Activated T-cell treated with anti-CD3 and anti-CD28 coated beads, Interleukin-2, amount 50 U/mL, for 48 hours (primary cell): ENCODE data around the gene ZNF280A.
"Not testable (repeated sequence)": the region's sequence is repeated elsewhere in the genome, so short reads cannot be mapped to it uniquely, and the experiment has no call there.

Experiments
- DNase-seq, 2 experiments: peaks; one replicate each; pipeline ENCODE4 v3.0.0-alpha.2; 2020

Gene ZNF280A

DNA sequence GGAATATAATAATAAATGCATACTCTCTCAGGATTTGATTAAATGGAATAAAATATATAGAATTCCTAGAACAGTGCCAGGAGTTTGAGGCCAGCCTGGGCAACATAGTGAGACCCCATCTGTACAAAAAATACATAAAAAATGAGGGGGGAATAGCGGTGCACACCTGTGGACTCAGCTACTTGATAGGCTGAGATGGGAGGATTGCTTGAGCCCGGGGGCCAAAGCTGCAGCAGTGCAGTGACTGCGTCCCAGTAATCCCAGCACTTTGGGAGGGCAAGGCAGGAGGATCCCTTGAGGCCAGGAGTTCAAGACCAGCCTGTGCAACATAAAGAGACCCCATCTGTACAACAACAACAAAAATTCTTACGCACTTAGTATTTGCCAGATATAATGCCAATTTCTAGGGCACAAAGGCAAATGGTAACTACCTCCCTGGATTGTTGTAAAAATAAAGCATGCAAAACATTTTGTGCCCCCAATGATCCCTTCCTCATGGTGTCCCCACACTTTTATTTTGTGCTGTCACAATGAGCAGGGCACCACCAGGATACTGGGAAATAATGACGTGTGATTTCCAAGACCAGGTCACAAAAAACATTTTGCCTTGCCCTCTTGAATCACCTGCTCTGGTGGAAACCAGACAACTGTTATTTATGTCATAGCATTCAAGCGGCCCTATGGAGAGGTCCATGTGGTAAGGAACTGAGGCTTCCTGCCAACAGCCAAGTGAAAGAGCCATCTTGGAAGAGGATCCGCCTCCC lies 18.3 kb upstream of the ZNF280A start:
- no peak for DNase-seq

DNA sequence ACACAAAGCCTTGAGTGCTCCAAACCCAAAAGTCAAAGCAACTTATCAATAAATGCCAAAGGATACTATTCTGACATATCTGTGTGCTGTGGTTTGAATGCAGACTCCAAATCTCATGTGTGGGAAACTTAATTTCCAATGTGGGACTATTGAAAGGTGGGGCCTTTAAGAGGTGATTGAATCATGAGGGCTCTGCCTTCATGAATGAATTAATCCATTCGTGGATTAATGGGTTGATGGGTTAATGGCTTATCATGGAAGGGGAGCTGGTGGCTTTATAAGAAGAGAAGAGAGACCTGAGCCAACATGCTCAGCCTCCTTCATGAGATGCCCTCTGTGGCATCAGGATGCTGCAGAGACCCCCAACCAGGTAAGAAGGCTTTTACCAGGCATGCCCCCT lies 16.8 kb upstream of the ZNF280A start:
- DNase-seq = no peak

DNA sequence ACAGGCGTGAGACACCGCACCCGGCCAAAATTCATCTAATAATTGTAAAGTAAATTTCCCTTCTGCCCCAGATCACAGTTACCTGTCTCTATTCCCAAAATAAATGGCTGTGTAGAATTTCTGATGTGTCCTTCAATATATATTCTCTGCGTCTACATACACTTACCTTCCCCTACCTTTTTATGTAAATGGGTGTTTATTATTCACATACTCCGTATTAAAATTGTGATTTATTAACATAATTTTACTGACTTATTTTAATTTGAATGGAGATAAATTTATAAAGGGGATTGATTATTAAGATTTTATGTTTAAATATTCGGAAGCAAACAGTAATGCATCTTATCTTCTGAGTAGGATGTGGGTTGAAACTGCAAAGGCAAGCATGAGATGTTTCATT lies 16.4 kb upstream of the ZNF280A start:
- DNase-seq = no peak

DNA sequence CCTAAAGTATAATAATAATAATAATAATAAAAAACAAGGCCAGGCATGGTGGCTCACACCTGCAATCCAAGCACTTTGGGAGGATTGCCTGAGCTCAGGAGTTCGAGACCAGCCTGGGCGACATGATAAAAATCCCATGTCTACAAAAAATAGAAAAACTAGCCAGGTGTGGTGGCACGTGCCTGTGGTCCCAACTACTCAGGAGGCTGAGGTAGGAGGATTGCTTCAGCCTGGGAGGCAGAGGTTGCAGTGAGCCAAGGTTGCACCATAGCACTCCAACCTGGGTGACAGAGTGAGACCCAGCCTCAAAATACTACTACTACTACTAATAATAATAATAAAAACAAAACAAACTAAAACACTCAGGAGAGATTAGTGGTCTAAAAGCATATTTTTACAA lies 15.6 kb upstream of the ZNF280A start:
- no peak for DNase-seq

DNA sequence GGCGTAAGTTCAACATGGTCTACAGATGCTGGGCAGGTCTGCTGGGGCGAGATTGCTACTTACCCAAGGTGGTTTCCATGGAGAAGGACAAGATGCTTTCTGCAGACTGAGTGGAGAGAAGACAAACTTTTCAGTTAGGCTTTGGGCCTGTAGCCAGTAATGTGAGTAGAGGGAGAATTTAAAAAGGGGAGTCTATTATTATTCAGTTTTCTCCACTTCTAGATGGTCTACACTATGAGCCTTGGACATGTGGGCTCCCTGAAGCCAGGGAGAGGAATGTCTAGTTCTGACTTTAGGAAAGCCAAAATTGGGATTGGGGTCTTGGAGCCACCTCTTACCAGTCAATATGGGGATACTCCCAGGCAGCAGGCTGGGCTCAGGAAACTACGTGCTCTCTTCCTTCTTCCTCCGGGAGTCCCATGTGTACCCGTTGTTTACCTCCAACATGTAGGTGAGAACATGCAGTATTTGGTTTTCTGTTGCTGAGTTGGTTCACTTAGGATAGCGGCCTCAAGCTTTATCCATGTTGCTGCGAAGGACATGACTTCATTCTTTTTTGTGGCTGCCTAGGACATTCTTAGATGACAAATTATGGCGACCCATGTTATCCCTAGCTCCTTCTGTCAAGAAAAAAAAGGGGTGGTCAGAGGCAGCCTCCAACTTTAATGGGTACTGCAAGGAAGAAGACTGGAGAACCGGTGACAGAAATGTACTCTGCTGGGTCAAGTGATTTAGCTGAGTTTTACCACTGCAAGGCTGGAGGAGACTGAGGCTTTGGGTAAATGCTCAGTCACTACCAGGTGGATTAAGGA lies 14.7 kb upstream of the ZNF280A start:
- DNase-seq = no peak

DNA sequence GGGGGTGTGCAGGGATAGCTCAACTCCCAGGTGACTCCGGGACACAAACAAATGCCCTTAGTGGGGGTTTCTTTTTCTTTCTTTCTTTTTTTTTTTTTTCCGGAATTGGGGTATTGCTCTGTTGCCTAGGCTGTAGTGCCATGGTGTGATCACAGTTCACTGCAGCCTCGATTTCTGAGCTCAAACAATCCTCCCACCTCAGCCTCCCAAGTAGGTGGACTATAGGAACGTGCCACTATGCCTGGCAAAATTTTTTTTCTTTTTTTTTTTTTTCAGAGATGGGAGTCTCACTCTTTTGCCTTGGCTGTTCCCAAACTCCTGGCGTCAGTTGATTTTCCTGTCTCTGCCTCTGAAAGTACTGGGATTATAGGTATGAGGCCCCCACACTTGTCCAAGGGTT lies 13.8 kb upstream of the ZNF280A start:
- no peak for DNase-seq

DNA sequence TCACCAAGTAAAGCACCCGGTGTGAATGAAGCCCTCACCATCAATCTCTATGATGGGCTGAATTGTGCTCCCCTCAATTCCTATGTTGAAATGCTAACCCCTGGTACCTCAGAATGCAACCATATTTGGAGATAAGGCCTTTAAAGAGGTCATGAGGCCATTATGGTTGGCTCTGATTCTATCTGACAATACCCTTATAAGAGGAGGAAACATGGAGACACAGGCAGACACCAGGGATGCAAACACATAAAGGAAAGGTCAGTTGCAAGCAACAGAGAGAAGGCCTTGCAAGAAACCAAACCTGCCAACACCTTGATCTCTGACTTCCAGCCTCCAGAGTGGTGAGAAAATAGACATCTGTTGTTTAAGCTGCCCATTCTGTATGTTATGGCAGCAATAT lies 13.3 kb upstream of the ZNF280A start:
- no peak for DNase-seq

DNA sequence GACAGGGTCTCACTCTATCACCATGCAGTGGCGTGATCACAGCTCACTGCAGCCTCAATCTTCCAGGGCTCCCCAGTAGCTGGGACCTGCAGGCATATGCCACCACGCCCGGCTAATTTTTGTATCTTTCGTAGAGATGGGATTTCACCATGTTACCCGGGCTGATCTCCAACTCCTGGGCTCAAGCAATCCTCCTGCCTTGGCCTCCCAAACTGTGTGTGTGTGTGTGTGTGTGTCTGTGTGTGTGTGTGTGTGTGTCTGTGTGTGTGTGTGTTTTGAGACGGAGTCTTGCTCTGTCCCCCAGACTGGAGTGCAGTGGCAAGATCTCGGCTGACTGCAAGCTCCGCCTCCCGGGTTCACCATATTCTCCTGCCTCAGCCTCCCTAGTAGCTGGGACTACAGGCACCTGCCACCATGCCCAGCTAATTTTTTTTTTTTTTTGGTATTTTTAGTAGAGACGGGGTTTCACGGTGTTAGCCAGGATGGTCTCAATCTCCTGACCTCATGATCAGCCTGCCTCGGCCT lies 12.5 kb upstream of the ZNF280A start:
- DNase-seq = not testable (repeated sequence)

DNA sequence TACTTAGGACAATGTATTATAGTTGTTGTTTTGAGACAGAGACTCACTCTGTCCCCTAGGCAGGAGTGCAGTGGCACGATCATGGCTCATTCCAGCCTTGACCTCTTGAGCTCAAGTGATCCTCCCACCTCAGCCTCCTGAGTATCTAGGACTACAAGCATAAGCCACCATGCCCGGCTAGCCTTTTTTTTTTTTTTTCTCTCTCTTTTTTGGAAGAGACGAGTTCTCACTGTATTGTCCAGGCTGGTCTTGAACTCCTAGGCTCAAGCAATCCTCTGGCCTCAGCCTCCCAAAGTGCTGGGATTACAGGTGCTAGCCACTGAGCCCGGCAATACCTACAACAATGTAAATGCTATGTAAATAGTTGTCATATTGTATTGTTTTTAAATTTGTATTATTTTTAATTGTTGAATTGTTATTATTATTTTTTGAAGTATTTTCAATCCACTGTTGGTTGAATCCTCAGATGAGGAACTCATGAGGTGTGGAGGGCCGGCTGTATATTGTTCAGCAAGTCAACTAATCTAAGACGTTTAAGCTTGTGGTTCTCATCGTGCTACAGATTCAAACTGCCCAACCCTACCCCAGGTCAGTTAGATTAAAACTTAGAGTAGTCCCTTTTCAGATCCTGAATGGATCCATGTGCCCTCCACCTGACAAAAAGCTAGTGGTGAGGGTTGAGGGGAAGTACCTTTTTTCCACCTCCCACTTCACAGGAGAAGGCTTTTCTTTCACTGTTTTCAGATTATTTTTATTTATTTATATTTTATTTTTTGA lies 11.9 kb upstream of the ZNF280A start:
- DNase-seq = no peak

DNA sequence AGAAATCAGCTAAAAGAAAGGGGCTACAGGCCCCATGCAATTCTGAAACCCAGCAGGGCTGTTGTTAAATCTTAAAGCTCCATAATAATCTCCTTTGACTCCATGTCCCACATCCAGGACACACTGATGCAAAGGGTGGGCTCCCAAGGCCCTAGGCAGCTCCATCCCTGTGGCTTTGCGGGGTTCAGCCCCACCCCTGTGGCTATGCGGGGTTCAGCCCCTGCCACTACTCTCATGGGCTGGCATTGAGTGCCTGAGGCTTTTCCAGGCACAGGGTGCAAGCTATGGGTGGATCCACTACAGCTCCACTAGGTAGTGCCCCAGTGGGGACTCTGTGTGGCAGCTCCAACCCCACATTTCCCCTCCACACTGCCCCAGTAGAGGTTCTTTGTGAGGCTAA lies 8.7 kb upstream of the ZNF280A start:
- DNase-seq = no peak

DNA sequence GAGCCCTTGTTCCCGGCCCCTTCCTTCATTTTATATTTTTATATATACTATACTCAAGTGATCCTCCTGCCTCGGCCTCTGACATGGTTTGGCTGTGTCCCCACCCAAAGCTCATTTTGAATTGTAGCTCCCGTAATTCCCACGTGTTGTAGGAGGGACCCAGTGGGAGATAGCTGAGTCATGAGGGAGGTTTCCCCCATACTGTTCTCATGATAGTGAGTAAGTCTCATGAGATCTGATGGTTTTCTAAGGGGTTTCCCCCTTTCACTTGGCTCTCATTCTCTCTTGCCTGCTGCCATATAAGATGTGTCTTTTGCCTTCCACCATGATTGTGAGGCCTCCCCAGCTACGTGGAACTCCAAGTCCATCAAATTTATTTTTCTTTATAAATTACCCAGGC lies 7.2 kb upstream of the ZNF280A start:
- DNase-seq = no peak

DNA sequence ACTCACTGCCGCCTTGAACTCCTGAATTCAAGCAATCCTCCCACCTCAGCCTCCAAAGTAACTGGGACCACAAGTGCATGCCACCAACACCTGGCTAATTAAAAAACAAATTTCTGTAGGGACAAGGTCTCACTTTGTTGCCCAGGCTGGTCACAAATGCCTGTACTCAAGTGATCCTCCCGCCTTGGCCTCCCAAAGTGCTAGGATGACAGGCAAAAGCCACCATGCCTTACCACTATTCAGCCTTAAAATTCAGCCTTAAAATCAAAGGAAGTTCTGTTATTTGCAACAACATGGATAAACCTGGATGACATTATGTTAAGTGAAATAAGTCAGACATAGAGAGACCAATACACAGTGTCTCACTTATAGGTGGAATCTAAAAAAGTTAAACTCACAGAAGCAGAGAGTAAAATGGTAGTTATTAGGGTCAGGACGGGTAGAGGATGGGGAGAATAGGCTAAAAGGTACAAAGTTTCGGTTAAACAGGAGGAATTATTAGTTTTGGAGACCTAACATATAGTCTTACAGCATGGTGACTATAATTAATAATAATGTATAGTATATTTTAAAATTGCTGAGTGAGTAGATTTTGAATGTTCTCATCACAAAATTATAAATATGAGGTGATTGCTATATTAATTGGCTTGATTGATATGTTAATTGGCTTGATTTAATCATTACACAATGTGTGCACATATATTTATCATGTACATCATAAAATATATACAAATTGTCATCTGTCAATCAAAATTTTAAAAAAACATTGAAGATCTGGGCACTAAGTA lies 6.2 kb upstream of the ZNF280A start:
- no peak for DNase-seq

DNA sequence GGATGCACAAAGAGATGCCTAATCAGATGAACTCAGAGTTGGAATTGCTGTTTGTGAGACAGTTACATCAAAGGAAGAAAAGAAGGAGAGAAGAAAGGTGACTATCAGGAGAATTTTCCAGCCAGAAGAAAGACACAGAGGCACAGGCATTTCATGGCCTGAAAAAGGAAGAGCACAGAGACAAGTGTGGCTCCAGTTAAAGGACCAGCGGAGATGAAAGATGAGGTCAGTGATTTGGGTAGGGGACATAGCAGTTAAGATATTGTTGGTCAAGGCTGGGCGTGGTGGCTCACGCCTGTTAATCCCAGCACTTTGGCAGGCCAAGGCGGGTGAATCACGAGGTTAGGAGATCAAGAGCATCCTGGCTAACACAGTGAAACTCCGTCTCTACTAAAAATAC lies 3.4 kb upstream of the ZNF280A start:
- no peak for DNase-seq

DNA sequence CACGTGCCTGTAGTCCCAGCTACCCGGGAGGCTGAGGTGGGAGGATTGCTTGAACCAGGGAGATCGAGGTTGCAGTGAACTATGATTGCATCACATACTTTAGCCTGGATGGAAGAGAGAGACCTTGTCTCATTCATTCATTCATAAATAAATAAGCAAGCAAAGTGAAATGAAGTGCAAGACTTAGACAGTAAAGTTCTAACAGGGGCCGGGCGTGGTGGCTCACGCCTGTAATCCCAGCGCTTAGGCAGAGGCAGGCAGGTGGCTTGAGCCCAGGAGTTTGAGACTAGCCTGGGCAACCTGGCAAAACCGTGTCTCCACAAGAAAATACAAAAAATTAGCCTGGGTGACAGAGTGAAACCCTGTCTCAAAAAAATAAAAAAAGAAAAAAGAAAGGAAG lies 1.6 kb upstream of the ZNF280A start:
- DNase-seq = no peak

DNA sequence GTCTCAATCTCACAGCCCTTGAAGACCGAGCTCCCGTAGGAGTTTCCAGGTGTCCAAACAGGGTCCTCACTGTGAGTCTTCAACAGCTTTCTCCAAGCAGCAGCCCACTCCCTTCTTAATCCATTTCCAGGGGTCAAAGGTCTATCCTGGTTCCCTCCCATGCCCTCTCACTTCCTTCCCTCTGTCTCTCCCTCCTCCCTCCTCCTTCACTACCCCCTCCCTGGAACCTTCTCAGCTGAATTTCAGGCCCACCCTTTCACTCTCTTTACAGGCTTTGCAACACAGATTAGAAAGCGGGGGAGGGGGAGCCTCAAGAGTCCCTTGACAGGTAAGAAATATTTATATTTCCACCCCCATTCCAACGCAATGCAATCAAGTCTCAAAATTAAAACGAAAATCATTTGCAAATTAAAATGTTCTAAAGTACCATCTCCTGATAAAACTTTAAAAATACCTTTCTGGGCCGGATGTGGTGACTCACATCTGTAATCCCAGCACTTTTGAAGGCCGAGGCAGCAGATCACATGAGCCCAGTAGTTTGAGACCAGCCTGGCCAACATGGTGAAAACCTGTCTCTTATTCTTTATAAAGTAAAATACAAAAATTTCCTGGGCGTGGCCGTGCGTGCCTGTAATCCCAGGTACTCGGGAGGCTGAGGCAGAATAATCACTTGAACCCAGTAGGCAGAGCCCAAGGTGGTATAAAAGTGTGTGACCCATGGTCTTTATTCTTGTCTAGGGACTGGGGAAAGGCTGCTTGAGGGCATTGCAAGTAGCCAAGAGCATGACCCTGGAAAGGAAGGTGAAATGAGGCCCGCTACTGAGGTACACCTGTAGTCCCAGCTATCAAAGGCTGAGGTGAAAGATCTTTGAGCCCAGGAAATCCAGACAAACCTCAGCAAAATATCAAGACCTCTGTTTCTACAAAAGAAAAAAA lies 865 bp upstream of the ZNF280A start:
- no peak for DNase-seq

DNA sequence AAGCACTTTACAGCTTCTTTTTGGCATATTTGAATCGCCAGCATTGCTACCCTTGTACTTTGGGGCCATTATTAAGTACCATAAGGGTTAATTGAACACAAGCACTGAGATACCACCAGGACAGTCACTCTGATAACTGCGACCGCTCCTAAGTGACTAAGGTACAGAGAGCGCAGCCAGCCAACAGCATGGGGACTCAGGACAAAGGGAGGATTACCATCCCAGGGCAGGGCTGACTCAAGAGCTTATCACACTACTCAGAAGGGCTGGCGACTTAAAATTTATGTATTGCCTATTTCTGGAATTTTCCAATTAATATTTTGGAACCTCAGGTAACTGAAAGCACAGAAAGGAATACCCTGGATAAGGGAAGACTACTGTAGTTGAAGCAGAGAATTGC lies 479 bp downstream of the ZNF280A start:
- no peak for DNase-seq

DNA sequence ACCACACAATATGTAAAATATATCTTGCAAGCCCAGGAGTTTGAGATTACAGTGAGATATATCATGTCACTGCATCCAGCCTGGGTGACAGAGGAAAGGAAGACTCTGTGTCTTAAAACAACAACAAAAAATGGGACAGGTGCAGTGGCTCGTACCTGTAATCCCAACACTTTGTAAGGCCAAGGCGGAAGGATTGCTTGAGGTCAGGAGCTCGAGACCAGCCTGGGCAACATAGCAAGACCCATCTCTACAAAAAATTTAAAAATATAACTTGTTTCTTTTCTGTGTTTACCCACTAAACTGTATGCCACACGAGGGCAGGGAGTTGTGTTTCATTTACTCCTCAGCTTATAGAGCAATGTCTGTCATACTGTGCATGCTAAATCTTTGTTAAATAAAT lies 3.1 kb downstream of the ZNF280A start:
- no peak for DNase-seq

DNA sequence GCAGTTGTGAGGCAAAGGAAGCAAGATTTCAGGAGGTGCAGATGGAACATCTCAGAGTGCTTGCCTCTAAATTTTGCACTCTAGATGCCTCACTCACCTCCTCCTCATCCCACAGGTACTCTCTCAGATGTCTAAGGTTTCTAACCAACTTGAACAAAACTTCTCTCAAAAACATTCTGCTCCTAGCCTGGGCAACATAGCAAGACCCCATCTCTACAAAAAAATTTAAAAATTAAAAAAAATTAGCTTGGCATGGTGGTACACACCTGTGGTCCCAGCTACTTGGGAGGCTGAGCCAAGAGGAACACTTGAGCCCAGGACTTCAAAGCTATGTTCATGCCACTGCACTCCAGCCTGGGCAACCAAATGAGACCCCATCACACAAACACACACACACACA lies 4.2 kb downstream of the ZNF280A start:
- no peak for DNase-seq

DNA sequence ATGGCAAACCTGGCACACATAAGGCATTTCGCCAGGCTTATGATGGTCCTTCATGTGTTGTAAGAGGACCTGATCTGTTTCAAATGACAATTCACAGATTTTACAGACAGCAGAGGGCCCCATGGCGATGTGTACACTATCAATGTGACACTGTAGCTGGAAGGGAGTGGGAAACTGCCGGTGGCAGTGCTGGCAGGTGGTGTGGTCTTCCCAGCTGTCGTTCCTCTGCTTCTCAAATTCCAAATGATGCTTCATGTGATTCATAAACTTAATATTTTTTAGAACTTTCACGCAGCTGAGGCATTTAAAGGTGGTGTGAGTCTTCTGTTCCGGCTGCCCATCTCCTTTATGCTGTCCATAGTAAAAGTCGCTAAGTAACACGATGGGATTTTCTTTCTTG lies 5.6 kb downstream of the ZNF280A start:
- DNase-seq = not testable (repeated sequence)

DNA sequence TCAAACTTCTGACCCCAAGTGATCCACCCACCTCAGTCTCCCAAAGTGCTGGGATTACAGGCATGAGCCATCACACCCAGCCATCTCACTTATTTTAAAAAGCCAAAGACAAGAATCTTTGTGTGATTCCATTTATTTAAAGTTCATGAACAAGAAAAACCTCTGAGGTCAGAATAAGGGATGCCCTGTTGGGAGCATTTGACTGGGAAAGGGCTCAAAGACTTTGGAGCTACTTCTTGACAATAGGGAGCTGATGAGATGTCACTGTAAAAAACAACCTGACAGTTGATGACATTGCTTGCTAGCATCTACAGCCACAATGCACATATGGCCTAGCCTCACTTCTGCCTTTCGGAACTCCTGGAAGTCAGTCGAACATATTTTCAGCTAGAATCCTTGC lies 6.5 kb downstream of the ZNF280A start:
- DNase-seq = no peak

DNA sequence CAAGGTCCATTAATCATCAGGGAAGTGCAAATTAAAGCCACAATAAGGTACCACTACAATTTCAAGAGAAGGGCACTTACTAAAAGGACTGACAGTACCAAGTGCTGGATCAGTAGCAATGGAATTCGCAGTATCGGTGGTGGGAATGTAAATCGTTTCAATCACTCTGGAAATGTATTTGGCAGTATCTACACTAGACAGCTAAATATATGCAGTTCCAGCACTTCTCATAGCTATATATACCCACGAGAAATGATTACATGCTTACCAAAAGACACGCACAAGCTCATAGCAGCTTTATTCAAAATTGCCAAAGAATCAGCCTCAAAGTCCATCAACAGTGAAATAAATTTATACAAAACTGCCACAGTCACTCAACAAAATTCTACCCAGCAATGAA lies 7.1 kb downstream of the ZNF280A start:
- no peak for DNase-seq

DNA sequence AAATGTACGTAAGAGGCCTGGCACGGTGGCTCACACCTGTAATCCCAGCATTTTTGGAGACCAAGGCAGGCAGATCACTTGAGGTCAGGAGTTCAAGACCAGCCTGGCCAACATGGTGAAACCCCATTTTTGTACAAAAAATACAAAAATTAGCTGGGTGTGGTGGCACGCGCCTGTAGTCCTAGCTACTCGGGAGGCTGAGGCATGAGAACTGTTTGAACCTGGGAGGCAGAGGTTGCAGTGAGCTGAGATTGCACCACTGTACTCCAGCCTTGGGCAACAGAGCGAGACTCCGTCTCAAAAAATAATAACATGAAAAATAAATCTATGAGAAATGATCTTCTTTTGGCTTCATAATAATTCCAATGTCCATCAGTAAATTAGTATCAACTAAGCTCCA lies 9.2 kb downstream of the ZNF280A start:
- not testable (repeated sequence) for DNase-seq
